ENCODE measurements around the gene ZFP2.

GRCh38 chr5:178931846-178932760, 36.4 kb downstream of the ZFP2 start:
- TF ChIP-seq SUZ12 (IDR thresholded peaks at IDR 0.05; ENCODE audit: extremely low read depth, insufficient read depth, insufficient read length) = no peak
- peak; percentile 95 for TF ChIP-seq ZNF274 (IDR thresholded peaks at IDR 0.05; ENCODE audit: low read depth, low read length)
